ENCODE data around the gene ATP2B3.

GRCh38 chrX:153549231-153549630 lies 31.8 kb downstream of the ATP2B3 start:
- TF ChIP-seq EZH2phosphoT487 (conservative IDR thresholded peaks at IDR 0.05; ENCODE audit: low read length): no peak
- TF ChIP-seq, protein P1, sequence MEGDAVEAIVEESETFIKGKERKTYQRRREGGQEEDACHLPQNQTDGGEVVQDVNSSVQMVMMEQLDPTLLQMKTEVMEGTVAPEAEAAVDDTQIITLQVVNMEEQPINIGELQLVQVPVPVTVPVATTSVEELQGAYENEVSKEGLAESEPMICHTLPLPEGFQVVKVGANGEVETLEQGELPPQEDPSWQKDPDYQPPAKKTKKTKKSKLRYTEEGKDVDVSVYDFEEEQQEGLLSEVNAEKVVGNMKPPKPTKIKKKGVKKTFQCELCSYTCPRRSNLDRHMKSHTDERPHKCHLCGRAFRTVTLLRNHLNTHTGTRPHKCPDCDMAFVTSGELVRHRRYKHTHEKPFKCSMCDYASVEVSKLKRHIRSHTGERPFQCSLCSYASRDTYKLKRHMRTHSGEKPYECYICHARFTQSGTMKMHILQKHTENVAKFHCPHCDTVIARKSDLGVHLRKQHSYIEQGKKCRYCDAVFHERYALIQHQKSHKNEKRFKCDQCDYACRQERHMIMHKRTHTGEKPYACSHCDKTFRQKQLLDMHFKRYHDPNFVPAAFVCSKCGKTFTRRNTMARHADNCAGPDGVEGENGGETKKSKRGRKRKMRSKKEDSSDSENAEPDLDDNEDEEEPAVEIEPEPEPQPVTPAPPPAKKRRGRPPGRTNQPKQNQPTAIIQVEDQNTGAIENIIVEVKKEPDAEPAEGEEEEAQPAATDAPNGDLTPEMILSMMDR (IDR thresholded peaks at IDR 0.05; ENCODE audit: insufficient read depth, low read length, poor library complexity, severe bottlenecking): no peak

All from SU-DHL-6 (cell line).